Liver (tissue), 9 donors: ENCODE measurements around the gene TAS2R40. TPM values are rescaled to one million over a fixed set of nuclear protein-coding genes. Genes with fewer than 3 reads are reported as not detected.

Source experiments
- DNase-seq: peaks from one replicate; pipeline ENCODE4 v3.0.0-alpha.2; 2017; ENCODE audit warnings: low spot score
- H3K27ac ChIP-seq, 2 donors: one replicate each; pipeline ENCODE4 v1.7.0; 2013; ENCODE audit warnings: inconsistent platforms in 2 of 2, low read length in 2 of 2, control low read depth in 1 of 2, low read depth in 1 of 2, mild to moderate bottlenecking in 1 of 2
- H3K27me3 ChIP-seq, 4 donors: one replicate each; pipeline versions ENCODE4 v1.6.1 to v1.7.0; 2013; ENCODE audit warnings: low read length in 3 of 4, inconsistent platforms in 1 of 4, mild to moderate bottlenecking in 1 of 4, moderate library complexity in 1 of 4; ENCODE audit not compliant: control insufficient read depth in 4 of 4, insufficient read depth in 4 of 4
- H3K36me3 ChIP-seq, 4 donors: one replicate each; pipeline versions ENCODE4 v1.6.1 to v1.7.0; 2013; ENCODE audit warnings: low read length in 3 of 4, mild to moderate bottlenecking in 3 of 4, low read depth in 1 of 4, moderate library complexity in 1 of 4; ENCODE audit not compliant: control insufficient read depth in 4 of 4, insufficient read depth in 3 of 4
- H3K4me1 ChIP-seq, 4 donors: one replicate each; pipeline versions ENCODE4 v1.6.1 to v1.7.0; 2013; ENCODE audit warnings: low read length in 3 of 4, mild to moderate bottlenecking in 3 of 4, moderate library complexity in 1 of 4; ENCODE audit not compliant: control insufficient read depth in 4 of 4, insufficient read depth in 4 of 4
- H3K4me3 ChIP-seq, 3 donors: one replicate each; pipeline versions ENCODE4 v1.6.1 to v1.7.0; 2013; ENCODE audit warnings: low read length in 3 of 3, control low read depth in 1 of 3, low read depth in 1 of 3, mild to moderate bottlenecking in 1 of 3
- H3K9ac ChIP-seq, 2 donors: one replicate each; pipeline ENCODE4 v1.7.0; 2013; ENCODE audit warnings: low read length in 2 of 2, mild to moderate bottlenecking in 2 of 2, moderate library complexity in 2 of 2, control low read depth in 1 of 2, low read depth in 1 of 2
- H3K9me3 ChIP-seq, 4 donors: one replicate each; pipeline versions ENCODE4 v1.6.1 to v1.7.0; 2013; ENCODE audit warnings: low read length in 3 of 4; ENCODE audit not compliant: control insufficient read depth in 4 of 4
- ATF3 ChIP-seq: IDR thresholded peaks from 2 replicates; pipeline ENCODE4 v1.6.1; 2016; ENCODE audit warnings: antibody characterized with exemption
- CTCF ChIP-seq: fragments of 150-350 bp; IDR thresholded peaks from 2 replicates; pipeline ENCODE4 v1.5.1; 2017; ENCODE audit warnings: improper control_type of control experiment, low read depth, low read length; ENCODE audit not compliant: missing input control
- EGR1 ChIP-seq, 2 donors: IDR thresholded peaks; 2 replicates each; pipeline ENCODE4 v1.6.1; 2016 to 2018; ENCODE audit warnings: antibody characterized with exemption in 2 of 2, low read depth in 2 of 2
- FOXA1 ChIP-seq: IDR thresholded peaks from 2 replicates; pipeline ENCODE4 v1.6.1; 2016; ENCODE audit warnings: antibody characterized with exemption
- FOXA2 ChIP-seq: IDR thresholded peaks from 2 replicates; pipeline ENCODE4 v1.6.1; 2016; ENCODE audit warnings: antibody characterized with exemption
- GABPA ChIP-seq, 2 donors: IDR thresholded peaks in 1 of 2; conservative IDR thresholded peaks in 1 of 2; 2 replicates each; pipeline ENCODE4 v1.6.1; 2016; ENCODE audit warnings: antibody characterized with exemption in 2 of 2, mild to moderate bottlenecking in 1 of 2, moderate library complexity in 1 of 2
- HNF4G ChIP-seq: IDR thresholded peaks from 2 replicates; pipeline ENCODE4 v1.6.1; 2016; ENCODE audit warnings: antibody characterized with exemption
- JUND ChIP-seq, 2 donors: IDR thresholded peaks; 2 replicates each; pipeline ENCODE4 v1.6.1; 2016; ENCODE audit warnings: antibody characterized with exemption in 2 of 2
- MAX ChIP-seq: IDR thresholded peaks from 2 replicates; pipeline ENCODE4 v1.6.1; 2016; ENCODE audit warnings: antibody characterized with exemption
- NR2F2 ChIP-seq: IDR thresholded peaks from 2 replicates; pipeline ENCODE4 v1.6.1; 2016; ENCODE audit warnings: antibody characterized with exemption
- REST ChIP-seq: IDR thresholded peaks from 2 replicates; pipeline ENCODE4 v1.6.1; 2016; ENCODE audit warnings: antibody characterized with exemption, mild to moderate bottlenecking
- RXRA ChIP-seq, 2 donors: IDR thresholded peaks; 2 replicates each; pipeline ENCODE4 v1.6.1; 2017 to 2018; ENCODE audit warnings: antibody characterized with exemption in 2 of 2, mild to moderate bottlenecking in 1 of 2
- SP1 ChIP-seq: IDR thresholded peaks from 2 replicates; pipeline ENCODE4 v1.6.1; 2018; ENCODE audit warnings: antibody characterized with exemption, mild to moderate bottlenecking
- TAF1 ChIP-seq: conservative IDR thresholded peaks from 2 replicates; pipeline ENCODE4 v1.6.1; 2016; ENCODE audit warnings: antibody characterized with exemption, mild to moderate bottlenecking
- YY1 ChIP-seq: IDR thresholded peaks from 2 replicates; pipeline ENCODE4 v1.6.1; 2016; ENCODE audit warnings: antibody characterized with exemption, mild to moderate bottlenecking
- ZBTB33 ChIP-seq: IDR thresholded peaks from 2 replicates; pipeline ENCODE4 v1.6.1; 2016; ENCODE audit warnings: antibody characterized with exemption
- WGBS: extraction: QIAGEN DNeasy Blood & Tissue Kit; methylation state at CpG from one replicate; pipeline ENCODE4 v1.1.7; 2013; 5-methylcytosine and 5-hydroxymethylcytosine counted together
- polyA plus RNA-seq, 2 donors: library from polyadenylated mRNA; stranded (reverse) in 1 of 2; unstranded in 1 of 2; fragments of 200-250 nt in 1 of 2; fragments of >200 nt in 1 of 2; fragmentation: Nextera tagmentation in 1 of 2; extraction: Ambion mirVana in 1 of 2; gene quantifications; one replicate each; pipeline versions ENCODE4 v1.2.1 to v1.2.3, GENCODE V29; 2013 to 2015
- total RNA-seq, 2 donors: library from RNA; depleted of rRNA; stranded (reverse); fragments of >200 nt; gene quantifications; one replicate each; pipeline ENCODE4 v1.2.3, GENCODE V29; 2014
- donor health status: healthy.
- donor health status: healthy.
- donor health status: healthy.
- donor health status: healthy.
- donor health status: healthy.

Gene TAS2R40
- total and polyA plus RNA-seq, 4 donors = not detected

- TF ChIP-seq REST (no peak), TAF1 (no peak), SP1 (peak; percentile 72), ATF3 (peak; percentile 83), JUND (IDR thresholded peaks at IDR 0.05) (peak; percentile 26 to 44), HNF4G (peak; percentile 58)
These were observed 18.7 kb downstream of the TAS2R40 start (continued) for GRCh38 chr7:143240291-143241168.

- no peaks in the 10 kb centered on the region for H3K27me3 ChIP-seq
- peaks cover 5 to 19% (median 11%) of the 10 kb centered on the region in 4 donors for H3K4me1 ChIP-seq
- H3K27ac ChIP-seq = no peak overlapping the region
- H3K9me3 ChIP-seq = peaks cover 0 to 2% (median 0%) of the 10 kb centered on the region in 4 donors
- no peaks in the 10 kb centered on the region for H3K36me3 ChIP-seq
- WGBS = 92% methylated on average over 11 of the region's 11 CpGs
- TF ChIP-seq YY1 = no peak
- TF ChIP-seq GABPA (IDR thresholded peaks at IDR 0.05 in 1 of 2, conservative IDR thresholded peaks at IDR 0.05 in 1 of 2) = no peak
- no peak for TF ChIP-seq NR2F2
- no peak for TF ChIP-seq CTCF
- no peak for TF ChIP-seq JUND (IDR thresholded peaks at IDR 0.05)
- TF ChIP-seq FOXA1 = no peak
- TF ChIP-seq ZBTB33 = no peak
- no peak for TF ChIP-seq RXRA (IDR thresholded peaks at IDR 0.05)
- no peak for TF ChIP-seq MAX
- no peak for TF ChIP-seq REST
- TF ChIP-seq SP1 = no peak
- TF ChIP-seq EGR1 (IDR thresholded peaks at IDR 0.05; ENCODE audit: low read depth in 2 of 2) = no peak
- TF ChIP-seq FOXA2 = no peak
- TF ChIP-seq ATF3 = no peak
- no peak for DNase-seq
- no peak overlapping the region for H3K4me3 ChIP-seq
- no peak overlapping the region for H3K9ac ChIP-seq
These were observed 20.5 kb downstream of the TAS2R40 start for GRCh38 chr7:143242306-143242705.
